ENCODE measurements around the gene GPR137B. TPM values are rescaled to one million over a fixed set of nuclear protein-coding genes. Genes with fewer than 3 reads are reported as not detected.
"Not testable (repeated sequence)": the region's sequence is repeated elsewhere in the genome, so short reads cannot be mapped to it uniquely, and the experiment has no call there.

Gene GPR137B
- total RNA-seq, 1 donor from 2014 or later, result 52.4 TPM

GRCh38 chr1:236144446-236145150 is 2.3 kb downstream of the GPR137B start:
- no peak for DNase-seq

DNA sequence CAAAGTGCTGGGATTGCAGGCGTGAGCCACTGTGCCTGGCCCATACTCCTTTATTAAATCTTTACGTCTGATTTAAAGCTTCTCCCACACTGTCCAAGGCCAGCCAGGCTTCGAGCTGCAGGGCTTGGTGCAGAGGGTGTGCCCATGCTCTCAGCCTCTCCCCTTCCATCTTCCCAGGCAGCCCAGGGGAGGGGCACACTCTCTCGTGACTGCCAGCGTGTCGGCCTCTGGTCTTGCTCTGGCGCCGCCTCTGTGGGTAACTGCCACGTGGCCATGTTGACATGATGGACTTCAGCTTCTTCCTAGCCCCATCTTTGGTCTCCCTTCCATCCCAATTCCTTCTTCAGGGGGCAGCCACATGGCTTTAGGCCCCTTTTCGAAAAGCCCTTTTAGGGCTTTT is 4.7 kb downstream of the GPR137B start:
- no peak for DNase-seq

GRCh38 chr1:236147521-236148469 is 5.5 kb downstream of the GPR137B start:
- no peak for DNase-seq

GRCh38 chr1:236148470-236148845 is 6.1 kb downstream of the GPR137B start:
- no peak for DNase-seq

DNA sequence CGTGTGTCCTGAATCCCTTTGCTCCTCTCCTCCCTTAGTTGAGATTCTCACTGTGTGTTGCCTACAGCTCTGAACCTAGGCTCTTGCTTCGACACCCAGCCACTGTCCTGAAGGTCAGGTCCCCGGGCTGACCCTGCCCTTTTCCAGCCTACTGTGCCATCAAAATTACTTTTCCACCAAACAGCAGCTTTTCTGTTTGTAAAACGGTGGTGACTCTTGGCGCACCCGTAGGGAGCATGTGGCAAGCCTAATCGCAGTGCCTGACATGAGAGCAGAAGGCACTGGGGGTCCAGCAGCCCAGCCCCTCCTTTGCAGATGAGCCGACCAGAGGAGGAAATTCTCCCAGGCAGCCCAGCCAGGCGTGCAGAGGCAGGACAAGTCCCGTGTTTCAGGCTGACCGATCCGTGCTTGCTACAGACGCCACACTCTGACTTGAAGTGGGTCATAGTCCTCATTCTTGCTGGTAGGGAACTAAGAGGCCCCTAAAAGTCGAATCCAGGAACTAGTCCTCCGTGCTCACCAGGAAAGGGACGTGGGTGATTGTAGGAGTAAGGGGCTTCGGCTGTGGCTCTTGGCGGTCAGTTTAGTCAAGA is 6.8 kb downstream of the GPR137B start:
- no peak for DNase-seq

DNA sequence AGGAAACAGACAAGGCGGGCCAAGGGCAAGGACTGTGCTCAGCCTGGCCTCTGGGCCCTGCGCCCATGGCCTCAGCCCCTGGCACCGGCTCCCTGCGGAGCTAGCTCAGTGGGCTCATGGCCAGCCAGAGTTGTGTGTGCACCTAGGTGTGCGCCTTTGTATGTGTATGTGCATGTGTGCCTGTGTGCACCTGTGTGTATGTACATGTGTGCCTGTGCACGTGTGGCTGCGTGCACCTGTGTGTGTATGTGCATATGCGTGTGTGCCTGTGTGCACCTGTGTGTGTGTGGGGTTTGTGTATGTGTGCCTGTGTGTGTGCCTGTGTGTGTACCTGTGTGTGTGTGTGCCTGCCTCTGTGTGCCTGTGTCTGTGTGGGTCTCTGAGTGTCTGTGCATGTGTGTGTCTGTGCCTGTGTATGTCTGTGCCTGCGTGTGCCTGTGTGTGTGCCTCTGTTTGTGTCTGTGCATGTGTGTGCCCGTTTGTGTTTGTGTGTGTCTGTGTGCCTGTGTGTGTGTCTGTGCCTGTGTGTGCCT is 7.4 kb downstream of the GPR137B start:
- DNase-seq, result no peak

- no peak for DNase-seq
Observed at GRCh38 chr1:236150311-236150955, 8.1 kb downstream of the GPR137B start.

- DNase-seq, result no peak
Observed at GRCh38 chr1:236150986-236151385, 8.6 kb downstream of the GPR137B start.

DNA sequence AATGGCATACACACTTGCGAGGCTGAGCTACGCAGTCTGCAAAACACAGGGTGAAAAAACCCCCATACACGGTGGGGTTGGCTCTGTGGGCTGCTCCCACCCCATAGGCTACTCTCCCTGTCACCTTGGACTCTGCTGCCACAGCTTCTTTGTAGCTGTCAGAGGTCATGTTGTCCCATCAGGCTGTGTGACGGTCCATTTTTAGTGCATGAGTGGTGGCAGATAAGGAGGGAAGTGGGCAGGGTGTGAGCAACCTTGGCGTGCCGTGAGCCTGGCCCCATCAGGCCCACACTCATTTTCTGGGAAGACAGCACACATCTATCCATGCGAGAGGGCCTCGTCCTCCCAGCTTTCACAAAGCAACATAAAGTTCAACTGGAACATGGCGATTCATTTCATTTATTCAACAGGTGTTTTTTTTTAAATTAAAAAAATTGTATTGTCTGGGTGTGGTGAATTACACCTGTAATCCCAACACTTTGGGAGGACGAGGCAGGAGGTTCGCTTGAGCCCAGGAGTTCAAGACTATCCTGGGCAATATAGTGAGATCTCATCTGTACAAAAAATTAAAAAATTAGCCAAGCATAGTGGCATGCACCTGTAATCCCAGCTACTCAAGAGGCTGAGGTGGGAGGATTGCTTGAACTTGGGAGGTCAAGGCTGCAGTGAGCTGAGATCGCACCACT is 9.5 kb downstream of the GPR137B start:
- DNase-seq, result no peak

GRCh38 chr1:236154126-236154525 is 11.8 kb downstream of the GPR137B start:
- no peak for DNase-seq

DNA sequence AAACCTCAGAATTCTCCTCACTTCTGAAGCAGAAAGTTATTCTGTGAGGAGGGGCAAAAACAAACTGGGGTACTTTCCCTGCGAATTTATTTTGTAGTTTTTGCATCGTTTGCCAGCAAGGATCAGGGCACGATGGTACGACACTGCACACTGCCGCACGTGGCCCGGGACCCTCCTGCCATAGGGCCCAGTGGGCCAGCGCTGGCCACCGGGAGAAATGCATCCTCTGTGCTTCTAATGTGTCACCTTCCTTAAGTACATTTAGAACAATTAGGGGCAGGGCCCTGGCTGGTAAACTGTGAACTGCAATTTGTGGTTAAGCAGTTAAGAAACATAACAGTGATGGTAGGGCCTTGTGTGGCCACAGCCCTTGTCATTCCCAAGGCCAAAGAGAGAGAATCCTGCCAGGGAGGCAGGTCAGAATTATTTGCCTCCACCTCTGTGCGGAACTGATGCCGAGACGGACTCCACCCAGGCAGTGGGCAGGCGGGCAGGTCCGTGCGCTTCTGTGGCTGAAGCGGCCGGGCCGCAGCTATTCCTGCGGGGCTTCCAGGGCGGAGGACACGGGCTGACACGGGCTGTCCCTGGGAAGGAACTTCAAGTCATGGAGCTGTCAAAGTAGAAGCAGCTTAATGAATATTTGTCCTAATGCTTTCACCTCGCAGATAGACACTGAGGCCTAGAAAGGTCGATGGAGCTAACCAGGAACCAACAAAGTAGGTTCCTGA is 12.5 kb downstream of the GPR137B start:
- DNase-seq, result no peak

DNA sequence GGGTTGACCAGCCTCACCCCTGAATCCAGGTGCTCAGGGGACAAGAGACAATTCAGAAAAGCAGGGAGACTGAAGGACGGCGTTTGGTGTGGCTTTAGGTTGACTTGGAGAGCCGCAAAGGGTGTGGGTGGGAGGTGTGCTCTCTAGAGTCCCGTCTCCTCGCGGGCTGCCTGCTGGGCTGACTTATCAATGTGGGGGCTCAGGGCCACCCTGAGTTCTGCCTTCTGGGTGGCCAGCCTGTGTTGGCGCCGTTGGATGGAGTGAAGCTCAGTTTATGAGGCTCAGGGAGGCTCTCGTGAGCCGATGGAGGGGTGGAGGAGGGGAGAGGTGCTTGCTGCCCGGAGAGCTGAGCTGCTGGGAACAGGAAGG is 13.0 kb downstream of the GPR137B start:
- no peak for DNase-seq

DNA sequence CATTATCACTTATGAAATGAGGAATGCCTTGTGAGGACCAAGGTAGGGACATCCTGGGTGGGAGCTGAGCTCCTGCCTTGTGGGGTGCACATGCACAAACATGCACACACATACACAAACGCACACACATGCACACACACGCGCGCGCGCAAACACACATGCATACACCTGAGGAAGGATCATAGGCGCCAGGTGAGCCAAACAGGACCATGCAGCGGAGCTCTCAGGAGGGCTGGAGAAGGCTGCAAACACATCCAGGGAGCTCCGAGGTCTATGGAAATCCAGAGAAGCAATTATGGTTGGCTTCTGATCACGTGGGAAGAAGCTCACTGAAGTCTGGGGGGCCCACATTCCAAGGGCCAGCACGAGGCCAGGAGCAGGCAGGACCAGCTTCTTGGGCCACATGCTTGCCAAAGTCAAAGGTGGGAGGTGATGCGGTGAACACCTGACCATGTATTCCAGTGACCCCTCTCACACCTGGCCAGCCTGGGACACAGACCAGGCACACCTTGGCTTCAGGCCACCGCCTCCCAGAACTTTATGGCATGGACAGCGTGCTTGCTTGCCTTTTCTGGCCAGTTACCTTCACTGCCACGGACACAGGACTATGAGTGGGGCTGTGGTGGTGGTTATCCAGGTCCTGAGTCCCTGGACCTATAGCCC is 13.6 kb downstream of the GPR137B start:
- no peak for DNase-seq

DNA sequence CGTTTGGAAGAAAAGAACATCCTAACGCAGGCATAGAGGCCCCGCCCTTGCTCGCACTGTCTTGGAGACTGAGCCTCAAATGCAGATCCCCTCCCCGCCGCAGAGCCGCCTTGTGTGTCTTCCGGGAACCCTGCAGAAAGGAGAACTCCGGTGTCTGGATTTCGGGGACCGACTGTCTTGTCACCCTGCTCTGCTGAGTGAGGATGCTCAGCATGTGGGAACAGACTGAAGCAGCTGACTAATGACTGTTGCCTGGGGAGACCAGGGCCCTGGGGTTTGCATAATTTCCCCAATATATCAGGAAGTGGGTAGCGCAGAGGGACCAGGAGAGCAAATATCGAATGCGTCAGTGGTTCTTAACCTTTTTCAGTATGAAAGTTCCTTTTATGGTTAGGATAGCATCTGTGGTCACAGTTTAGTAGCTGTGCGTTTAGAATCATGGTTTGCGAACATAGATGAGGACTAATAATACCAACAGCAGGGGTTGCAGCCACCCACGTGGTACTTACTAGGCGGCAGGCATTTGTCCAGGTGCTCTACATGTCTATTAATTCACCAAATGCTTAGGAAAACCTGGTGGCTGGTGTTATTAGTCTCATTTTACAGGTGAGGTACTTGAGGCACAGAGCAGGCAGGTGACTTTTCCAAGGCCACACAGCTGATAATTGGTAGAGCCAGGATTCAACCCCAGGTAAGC is 14.3 kb downstream of the GPR137B start:
- no peak for DNase-seq

GRCh38 chr1:236158072-236158471 is 15.7 kb downstream of the GPR137B start:
- DNase-seq, result not testable (repeated sequence)

- DNase-seq, result no peak
Observed at GRCh38 chr1:236158719-236159118, 16.4 kb downstream of the GPR137B start.

- DNase-seq, result no peak
Observed at GRCh38 chr1:236159704-236160539, 17.6 kb downstream of the GPR137B start.

- DNase-seq, result no peak
Observed at GRCh38 chr1:236160540-236161127, 18.3 kb downstream of the GPR137B start.

DNA sequence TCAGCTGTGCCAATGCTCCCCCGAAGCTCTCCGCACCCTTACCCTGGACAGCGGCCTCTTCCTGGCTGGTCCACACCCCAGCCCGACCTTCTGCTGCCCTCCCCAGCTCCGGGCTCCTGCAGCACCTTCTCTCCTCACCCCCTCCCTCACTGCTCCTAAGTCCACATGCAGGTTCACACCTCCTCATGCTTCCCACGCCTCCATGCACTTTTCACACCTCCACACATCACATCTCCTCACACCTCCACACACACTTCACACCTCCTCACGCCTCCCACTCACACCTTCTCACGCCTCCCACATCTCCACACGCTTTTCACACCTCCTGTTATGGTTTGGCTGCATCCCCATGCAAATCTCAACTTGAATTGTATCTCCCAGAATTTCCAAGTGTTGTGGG is 18.9 kb downstream of the GPR137B start:
- no peak for DNase-seq
